Measurements from ENCODE around the gene CACNA2D2. TPM values are rescaled to one million over a fixed set of nuclear protein-coding genes. Genes with fewer than 3 reads are reported as not detected.

CACNA2D2 gene
- total and polyA plus RNA-seq, 4 donors = 28.2 to 111 (median 69.1) TPM

GRCh38 chr3:50493623-50494022 is 9.8 kb downstream of the CACNA2D2 start:
- ATAC-seq (ENCODE audit: insufficient read depth, low FRiP score) (no peak), DNase-seq (no peak)
- H3K9ac ChIP-seq (ENCODE audit: insufficient read depth in 1 of 2, low read length in 2 of 2) = no peak overlapping the region
- H3K9me3 ChIP-seq (ENCODE audit: control insufficient read depth in 4 of 4, insufficient read depth in 3 of 4, low read length in 3 of 4) = no peaks in the 10 kb centered on the region
- H3K27me3 ChIP-seq (ENCODE audit: control insufficient read depth in 3 of 3, insufficient read depth in 3 of 3, low read length in 2 of 3) = no peaks in the 10 kb centered on the region
- H3K27ac ChIP-seq (ENCODE audit: low read depth in 1 of 2, low read length in 1 of 2) = no peak overlapping the region
- no peak overlapping the region for H3K4me3 ChIP-seq
- TF ChIP-seq CTCF (IDR thresholded peaks at IDR 0.05; ENCODE audit: control extremely low read depth, extremely low read depth) = no peak
- peaks cover 0 to 13% (median 11%) of the 10 kb centered on the region in 5 donors for H3K4me1 ChIP-seq (ENCODE audit: control insufficient read depth in 5 of 5, insufficient read depth in 5 of 5, low read length in 5 of 5)
- 89 to 95% methylated on average over 11 of the region's 11 CpGs for WGBS, 2 donors
- no peaks in the 10 kb centered on the region for H3K36me3 ChIP-seq (ENCODE audit: control insufficient read depth in 4 of 4, insufficient read depth in 4 of 4, low read length in 4 of 4)

GRCh38 chr3:50493086-50493485 is 10.3 kb downstream of the CACNA2D2 start:
- Histone ChIP-seq H3K36me3 (ENCODE audit: control insufficient read depth in 4 of 4, insufficient read depth in 4 of 4, low read length in 4 of 4) (no peaks in the 10 kb centered on the region), H3K9me3 (ENCODE audit: control insufficient read depth in 4 of 4, insufficient read depth in 3 of 4, low read length in 3 of 4) (no peaks in the 10 kb centered on the region), H3K27ac (ENCODE audit: low read depth in 1 of 2, low read length in 1 of 2) (no peak overlapping the region), H3K4me1 (ENCODE audit: control insufficient read depth in 5 of 5, insufficient read depth in 5 of 5, low read length in 5 of 5) (peaks cover 0 to 8% (median 7%) of the 10 kb centered on the region in 5 donors), H3K27me3 (ENCODE audit: control insufficient read depth in 3 of 3, insufficient read depth in 3 of 3, low read length in 2 of 3) (no peaks in the 10 kb centered on the region), H3K9ac (ENCODE audit: insufficient read depth in 1 of 2, low read length in 2 of 2) (no peak overlapping the region), H3K4me3 (no peak overlapping the region)
- TF ChIP-seq CTCF (IDR thresholded peaks at IDR 0.05; ENCODE audit: control extremely low read depth, extremely low read depth) = no peak
- ATAC-seq (ENCODE audit: insufficient read depth, low FRiP score) (no peak), DNase-seq (no peak)
- 76 to 82% methylated on average over 4 of the region's 4 CpGs for WGBS, 2 donors

- Histone ChIP-seq H3K27me3 (ENCODE audit: control insufficient read depth in 3 of 3, insufficient read depth in 3 of 3, low read length in 2 of 3) (no peaks in the 10 kb centered on the region), H3K9ac (ENCODE audit: insufficient read depth in 1 of 2, low read length in 2 of 2) (no peak overlapping the region), H3K9me3 (ENCODE audit: control insufficient read depth in 4 of 4, insufficient read depth in 3 of 4, low read length in 3 of 4) (no peaks in the 10 kb centered on the region), H3K4me3 (no peak overlapping the region), H3K27ac (ENCODE audit: low read depth in 1 of 2, low read length in 1 of 2) (no peak overlapping the region), H3K4me1 (ENCODE audit: control insufficient read depth in 5 of 5, insufficient read depth in 5 of 5, low read length in 5 of 5) (peaks cover 0 to 7% (median 0%) of the 10 kb centered on the region in 5 donors), H3K36me3 (ENCODE audit: control insufficient read depth in 4 of 4, insufficient read depth in 4 of 4, low read length in 4 of 4) (no peaks in the 10 kb centered on the region)
- WGBS, 2 donors = 44 to 68% methylated on average over 5 of the region's 5 CpGs
- no peak for TF ChIP-seq CTCF (IDR thresholded peaks at IDR 0.05; ENCODE audit: control extremely low read depth, extremely low read depth)
- DNase-seq = no peak
- no peak for ATAC-seq (ENCODE audit: insufficient read depth, low FRiP score)
Measured at GRCh38 chr3:50491023-50491422, 12.4 kb downstream of the CACNA2D2 start.

- Histone ChIP-seq H3K27me3 (ENCODE audit: control insufficient read depth in 3 of 3, insufficient read depth in 3 of 3, low read length in 2 of 3) (no peaks in the 10 kb centered on the region), H3K9ac (ENCODE audit: insufficient read depth in 1 of 2, low read length in 2 of 2) (no peak overlapping the region), H3K27ac (ENCODE audit: low read depth in 1 of 2, low read length in 1 of 2) (no peak overlapping the region), H3K4me3 (no peak overlapping the region), H3K4me1 (ENCODE audit: control insufficient read depth in 5 of 5, insufficient read depth in 5 of 5, low read length in 5 of 5) (peaks cover 0 to 5% (median 0%) of the 10 kb centered on the region in 5 donors), H3K9me3 (ENCODE audit: control insufficient read depth in 4 of 4, insufficient read depth in 3 of 4, low read length in 3 of 4) (no peaks in the 10 kb centered on the region), H3K36me3 (ENCODE audit: control insufficient read depth in 4 of 4, insufficient read depth in 4 of 4, low read length in 4 of 4) (no peaks in the 10 kb centered on the region)
- WGBS, 2 donors = 31 to 43% methylated on average over 1 of the region's 1 CpG
- DNase-seq = no peak
- TF ChIP-seq CTCF (IDR thresholded peaks at IDR 0.05; ENCODE audit: control extremely low read depth, extremely low read depth) = no peak
- no peak for ATAC-seq (ENCODE audit: insufficient read depth, low FRiP score)
Measured at GRCh38 chr3:50490424-50490823, 13.0 kb downstream of the CACNA2D2 start.

Data from lung (tissue), 12 donors.